Activated CD4-positive, alpha-beta memory T cell treated with anti-CD3 and anti-CD28 coated beads for 36 hours (primary cell): ENCODE results near the gene LYRM7. TPM values are rescaled to one million over a fixed set of nuclear protein-coding genes. Genes with fewer than 3 reads are reported as not detected.
A peak's percentile ranks its signal among the peaks of the same experiment; 100 is the strongest.

Experiments
- CTCF ChIA-PET: fragments of 350-600 bp; sonication (Branson Sonifier 250); formaldehyde crosslinking; loops from one replicate; lab custom pipeline; 2021; ENCODE audit warnings: antibody characterized with exemption, inconsistent platforms; lab: Charles Lee
- POLR2A ChIA-PET: fragments of 350-600 bp; sonication (Branson Sonifier 250); formaldehyde crosslinking; loops from one replicate; lab custom pipeline; 2021; ENCODE audit warnings: antibody characterized with exemption; lab: Charles Lee
- DNase-seq: peaks from one replicate; pipeline ENCODE4 v3.0.0-alpha.2; 2020
- H3K27ac Mint-ChIP-seq: one replicate; pipeline ENCODE4 v1.8.0; 2021; ENCODE audit warnings: mixed read lengths
- H3K27me3 Mint-ChIP-seq: one replicate; pipeline ENCODE4 v1.8.0; 2021; ENCODE audit warnings: mixed read lengths
- H3K36me3 Mint-ChIP-seq: one replicate; pipeline ENCODE4 v1.8.0; 2021; ENCODE audit warnings: mixed read lengths
- H3K4me1 Mint-ChIP-seq: one replicate; pipeline ENCODE4 v1.8.0; 2021; ENCODE audit warnings: low read depth, mixed read lengths
- H3K4me3 Mint-ChIP-seq: one replicate; pipeline ENCODE4 v1.8.0; 2021; ENCODE audit warnings: mild to moderate bottlenecking, mixed read lengths
- H3K9me3 Mint-ChIP-seq: one replicate; pipeline ENCODE4 v1.8.0; 2021; ENCODE audit warnings: mixed read lengths
- intact Hi-C: fragments of 100-400 bp; cut with micrococcal nuclease; formaldehyde crosslinking; loops from one replicate; pipeline ENCODE4 v1.15.1; 2023
- total RNA-seq, 2 experiments: library from RNA; stranded (reverse); gene quantifications; one replicate each; pipeline ENCODE4 v1.2.3, GENCODE V29; 2021

LYRM7 gene
- total RNA-seq, 2 experiments from 2014 or later = 16.6 to 18.6 TPM

- POLR2A ChIA-PET = no interaction called here
- H3K27me3 Mint-ChIP-seq = no peaks in the 10 kb centered on the region
- no peaks in the 10 kb centered on the region for H3K9me3 Mint-ChIP-seq
- no peak for DNase-seq
- H3K4me1 Mint-ChIP-seq = peaks cover 35% of the 10 kb centered on the region
- H3K4me3 Mint-ChIP-seq = no peak overlapping the region
- intact Hi-C loops = no loop called here
- peaks cover 52% of the 10 kb centered on the region for H3K36me3 Mint-ChIP-seq
- H3K27ac Mint-ChIP-seq = no peak overlapping the region
- CTCF ChIA-PET = interaction anchor here (0.7 kb wide), 1 partner anchor 209 kb away, joined by 3 read pairs; no protein-coding TSS in a partner anchor
Observed at GRCh38 chr5:131156957-131157356, 13.8 kb upstream of the LYRM7 start.

DNA sequence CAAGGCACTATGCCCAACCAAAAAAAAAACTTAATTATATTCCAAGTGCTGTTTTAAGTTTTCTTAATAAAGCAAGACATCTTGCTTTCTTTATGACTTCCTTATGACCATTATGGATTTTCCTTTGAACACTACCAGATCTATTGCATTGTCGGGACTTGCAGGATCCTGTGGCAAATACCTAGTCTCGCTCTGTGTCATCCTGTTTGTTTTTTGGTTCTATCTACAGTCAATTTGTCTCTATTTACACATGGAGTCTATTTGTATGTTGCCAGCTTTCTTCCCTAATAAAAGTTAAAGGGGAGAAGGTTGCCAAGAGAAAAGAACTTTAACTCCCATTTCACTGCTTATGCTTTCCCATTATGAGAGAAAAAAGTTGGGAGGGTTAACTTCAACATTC is 10.6 kb upstream of the LYRM7 start:
- no peaks in the 10 kb centered on the region for H3K9me3 Mint-ChIP-seq
- no peak overlapping the region for H3K4me3 Mint-ChIP-seq
- peaks cover 50% of the 10 kb centered on the region for H3K4me1 Mint-ChIP-seq
- ChIA-PET POLR2A (interaction anchor here (1.0 kb wide), 1 partner anchor 104 kb away, joined by 4 read pairs; the partner anchor contains the start of gene CDC42SE2), CTCF (interaction anchor here (0.6 to 1.2 kb wide), 2 partner anchors 105 to 223 kb away, joined by 3 to 6 read pairs; no protein-coding TSS in a partner anchor)
- H3K36me3 Mint-ChIP-seq = peaks cover 73% of the 10 kb centered on the region
- no peak for DNase-seq
- H3K27me3 Mint-ChIP-seq = no peaks in the 10 kb centered on the region
- H3K27ac Mint-ChIP-seq = peak overlapping the region; percentile 18
- intact Hi-C loops = no loop called here

DNA sequence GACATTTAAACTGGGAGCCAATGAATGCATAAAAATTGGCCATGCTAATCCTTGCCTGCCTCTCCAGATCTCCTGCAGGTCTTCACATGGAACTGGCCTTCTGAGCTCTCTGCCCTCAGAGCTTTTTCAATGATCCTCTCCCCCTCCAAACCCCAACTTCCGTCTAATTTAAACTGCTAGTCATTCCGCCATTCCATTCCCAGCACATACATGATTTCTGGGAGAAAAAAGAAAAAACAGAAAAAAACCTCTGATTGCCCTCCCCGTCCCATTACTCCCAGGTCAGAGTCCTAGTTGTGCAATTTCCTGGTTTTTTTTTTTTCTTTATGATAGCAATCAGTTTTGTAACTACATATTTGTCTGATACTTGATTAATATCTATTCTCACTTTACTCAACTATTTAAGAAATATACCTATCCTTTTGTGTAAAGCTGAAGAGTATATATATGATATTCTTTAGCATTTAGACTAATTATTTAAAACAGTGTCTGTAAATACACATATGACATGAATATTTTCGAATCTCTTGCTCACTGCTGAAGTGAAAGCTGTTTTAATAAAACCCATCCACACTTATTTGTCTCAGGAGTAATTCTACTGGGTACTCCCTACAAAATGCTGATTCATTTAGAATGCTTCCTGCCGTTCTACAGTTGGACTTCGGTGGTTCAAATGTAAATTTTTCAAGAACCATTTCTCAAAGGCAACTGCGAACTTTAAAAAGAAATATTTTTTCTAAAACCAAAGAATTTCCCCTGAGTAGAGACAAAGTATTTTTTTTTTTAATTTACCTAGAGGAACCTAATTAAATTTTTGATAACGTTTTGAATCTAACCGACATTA is 7.2 kb upstream of the LYRM7 start:
- Mint-ChIP-seq H3K4me3 (peak overlapping the region; percentile 88), H3K27ac (peak overlapping the region; percentile 97), H3K9me3 (no peaks in the 10 kb centered on the region), H3K36me3 (peaks cover 56% of the 10 kb centered on the region), H3K4me1 (peaks cover 39% of the 10 kb centered on the region), H3K27me3 (no peaks in the 10 kb centered on the region)
- ChIA-PET CTCF (interaction anchor here (0.6 to 1.4 kb wide), 6 partner anchors 11 to 256 kb away, joined by 3 to 4 read pairs (median 3); partner anchors contain the start of gene CDC42SE2), POLR2A (interaction anchor here (0.8 to 2.5 kb wide), 5 partner anchors 91 to 233 kb away, joined by 3 to 26 read pairs (median 11); partner anchors contain the start of gene CDC42SE2)
- DNase-seq = no peak
- intact Hi-C loops = no loop called here

DNA sequence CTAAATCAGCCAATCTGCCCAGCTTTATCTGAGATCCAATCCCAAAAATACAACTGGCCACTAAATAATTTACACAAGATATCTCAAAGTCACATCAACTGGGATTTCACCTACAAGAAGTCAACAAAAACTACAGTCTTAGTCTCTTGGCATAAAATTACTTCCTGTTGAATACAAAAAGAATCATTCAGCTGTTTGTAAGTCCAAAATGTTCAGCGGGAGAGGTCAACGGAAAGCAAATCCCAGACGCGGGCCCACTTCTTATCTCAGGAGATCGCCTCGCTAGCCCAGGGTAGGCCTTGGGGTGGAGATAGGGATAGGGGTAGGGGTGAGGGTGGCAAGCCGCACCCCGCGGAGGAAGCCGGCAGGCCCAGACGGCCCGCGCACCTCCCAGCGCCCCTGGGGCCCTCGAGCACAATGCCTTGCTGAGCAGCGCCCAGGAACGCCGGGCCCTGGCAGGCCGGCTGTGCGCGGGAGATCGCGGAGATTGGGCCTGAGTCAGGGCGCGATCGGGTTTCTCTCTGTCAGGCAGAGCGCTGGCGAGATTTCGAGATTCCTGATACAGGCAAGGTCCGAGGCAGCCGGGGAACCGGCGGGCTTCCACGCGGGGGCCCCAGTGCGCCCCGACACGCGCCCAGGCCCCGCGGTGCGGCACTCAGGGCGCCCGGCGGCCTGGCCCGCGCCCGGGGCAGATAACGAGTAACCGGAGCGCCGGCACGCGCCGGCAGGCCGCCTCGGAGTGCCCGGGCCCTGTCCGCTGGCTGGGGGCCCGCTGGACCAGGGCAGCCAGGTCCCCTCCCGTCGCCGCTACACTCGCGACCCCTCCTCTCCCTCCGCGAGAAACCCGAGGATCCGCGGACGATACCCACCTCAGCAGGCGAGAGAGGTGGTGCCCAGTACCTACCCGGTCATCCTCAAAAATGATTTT is 6.3 kb upstream of the LYRM7 start:
- ChIA-PET CTCF (interaction anchor here (0.6 to 1.4 kb wide), 10 partner anchors 9 to 255 kb away, joined by 3 to 7 read pairs (median 4); partner anchors contain the start of gene CDC42SE2), POLR2A (interaction anchor here (0.8 to 2.5 kb wide), 10 partner anchors 90 to 232 kb away, joined by 3 to 26 read pairs (median 4); partner anchors contain the start of gene CDC42SE2)
- Mint-ChIP-seq H3K27ac (peak overlapping the region; percentile 99), H3K9me3 (no peaks in the 10 kb centered on the region), H3K36me3 (peaks cover 46% of the 10 kb centered on the region), H3K4me1 (peaks cover 42% of the 10 kb centered on the region), H3K4me3 (peak overlapping the region; percentile 98), H3K27me3 (no peaks in the 10 kb centered on the region)
- DNase-seq = peak; percentile 76
- intact Hi-C loops = loop anchor here (1.0 kb wide), 5 partner anchors 88 to 471 kb away; partner anchors contain the start of gene RAPGEF6

DNA sequence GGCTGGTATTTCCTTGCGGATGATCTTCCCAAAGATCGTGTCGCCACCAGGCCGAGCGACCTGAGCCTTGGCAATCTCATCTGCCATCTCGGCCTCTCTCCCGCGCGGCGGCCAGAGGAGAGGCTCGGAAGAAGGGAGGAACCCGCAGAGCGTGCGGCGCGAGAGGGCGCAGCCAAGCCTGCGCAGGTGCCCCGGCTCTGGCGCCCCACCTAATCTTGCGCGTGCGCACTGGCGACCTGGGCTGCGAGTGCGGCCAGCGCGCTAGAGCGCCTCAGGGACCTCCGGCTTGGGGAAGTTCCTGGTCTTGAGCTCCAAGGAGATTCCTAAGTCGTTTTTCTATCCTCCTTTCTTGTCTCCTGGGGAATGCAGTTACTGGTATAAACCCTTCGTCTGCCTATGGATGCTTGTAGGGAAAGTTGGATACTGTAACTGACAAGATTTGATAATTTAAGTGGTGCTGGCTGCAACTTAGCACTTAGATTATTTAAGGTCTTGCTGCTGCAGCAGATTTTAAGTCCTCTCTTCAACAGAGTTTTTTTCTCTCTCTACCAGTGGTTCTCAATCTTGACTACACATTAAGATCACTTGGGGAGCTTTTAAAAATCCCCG is 5.5 kb upstream of the LYRM7 start, which contains the start of gene HINT1:
HINT1 (minus strand) TSS at position 138 of the 609 bp plus-strand sequence; CDS start at position 87, 51 bp downstream.
- ChIA-PET CTCF (interaction anchor here (0.7 to 1.3 kb wide), 9 partner anchors 10 to 224 kb away, joined by 3 to 7 read pairs (median 3); partner anchors contain the start of gene CDC42SE2), POLR2A (interaction anchor here (0.6 to 1.4 kb wide), 8 partner anchors 88 to 227 kb away, joined by 3 to 17 read pairs (median 4); partner anchors contain the start of gene CDC42SE2)
- H3K36me3 Mint-ChIP-seq = peaks cover 39% of the 10 kb centered on the region
- H3K4me3 Mint-ChIP-seq = peak within 1 kb of the TSS; percentile 98
- H3K4me1 Mint-ChIP-seq = peaks cover 45% of the 10 kb centered on the region
- H3K9me3 Mint-ChIP-seq = no peaks in the 10 kb centered on the region
- peak within 1 kb of the TSS; percentile 99 for H3K27ac Mint-ChIP-seq
- intact Hi-C loops = loop anchor here (1.0 kb wide), 5 partner anchors 87 to 470 kb away; partner anchors contain the start of gene RAPGEF6
- peak; percentile 95 for DNase-seq
- H3K27me3 Mint-ChIP-seq = no peaks in the 10 kb centered on the region

DNA sequence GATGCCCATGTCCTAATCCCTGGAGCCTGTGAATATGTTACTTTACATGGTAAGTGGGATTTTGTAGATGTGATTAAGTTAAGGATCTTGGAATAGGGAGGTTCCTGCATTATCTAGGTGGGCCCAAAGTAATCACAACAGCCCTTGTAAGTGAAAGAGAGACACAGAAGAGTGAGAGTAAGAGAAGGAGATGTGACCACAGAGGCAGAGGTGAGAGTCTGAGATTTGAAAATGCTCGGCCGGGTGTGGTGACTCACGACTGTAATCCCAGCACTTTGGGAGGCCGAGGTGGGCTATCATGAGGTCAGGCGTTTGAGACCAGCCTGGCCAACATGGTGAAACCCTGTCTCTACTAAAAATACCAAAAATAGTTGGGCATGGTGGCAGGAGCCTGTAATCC is 3.1 kb upstream of the LYRM7 start:
- ChIA-PET POLR2A (no interaction called here), CTCF (no interaction called here)
- H3K9me3 Mint-ChIP-seq = no peaks in the 10 kb centered on the region
- H3K4me3 Mint-ChIP-seq = no peak overlapping the region
- H3K36me3 Mint-ChIP-seq = peaks cover 17% of the 10 kb centered on the region
- H3K27me3 Mint-ChIP-seq = no peaks in the 10 kb centered on the region
- no peak for DNase-seq
- intact Hi-C loops = no loop called here
- H3K4me1 Mint-ChIP-seq = peaks cover 36% of the 10 kb centered on the region
- no peak overlapping the region for H3K27ac Mint-ChIP-seq

DNA sequence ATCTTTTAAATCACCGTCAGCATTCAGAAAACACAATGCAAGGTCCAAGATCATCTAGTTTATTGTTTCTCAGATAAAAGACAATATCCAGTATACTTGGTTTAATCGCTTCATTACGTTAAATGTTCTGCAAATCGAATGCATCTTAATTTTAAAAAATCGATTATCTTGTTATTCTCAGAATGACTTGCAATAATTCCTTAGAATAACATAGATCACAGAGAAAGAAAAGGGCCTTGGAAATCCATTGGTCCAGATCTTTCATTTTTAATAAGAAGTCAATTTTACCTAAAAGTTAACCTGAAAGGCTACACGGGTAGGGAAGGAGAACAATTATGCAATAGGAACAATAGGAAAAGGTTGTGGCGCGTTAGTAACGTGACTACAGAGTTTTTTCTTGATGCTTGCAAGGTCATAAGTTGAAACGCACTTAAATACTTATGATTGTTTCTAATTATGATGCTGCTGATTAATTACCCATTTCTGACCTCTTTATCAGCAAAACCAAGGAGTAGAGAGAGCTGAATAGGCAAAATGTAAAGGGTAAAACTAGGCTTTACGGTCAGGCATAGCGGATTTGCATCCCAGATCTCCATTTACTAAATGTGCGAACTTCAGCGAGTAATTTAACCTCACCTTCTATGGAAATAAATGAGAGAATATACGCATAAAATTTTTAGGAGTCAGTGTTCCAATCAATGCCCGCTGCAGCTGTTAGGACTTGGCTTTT is 769 bp upstream of the LYRM7 start:
- peaks cover 4% of the 10 kb centered on the region for H3K36me3 Mint-ChIP-seq
- peaks cover 40% of the 10 kb centered on the region for H3K4me1 Mint-ChIP-seq
- no peak for DNase-seq
- intact Hi-C loops = loop anchor here (1.0 to 10.0 kb wide), 9 partner anchors 39 to 465 kb away; partner anchors contain the start of gene RAPGEF6
- H3K9me3 Mint-ChIP-seq = no peaks in the 10 kb centered on the region
- POLR2A ChIA-PET = no interaction called here
- CTCF ChIA-PET = no interaction called here
- peak overlapping the region; percentile 97 for H3K4me3 Mint-ChIP-seq
- H3K27ac Mint-ChIP-seq = peak overlapping the region; percentile 92
- H3K27me3 Mint-ChIP-seq = no peaks in the 10 kb centered on the region

DNA sequence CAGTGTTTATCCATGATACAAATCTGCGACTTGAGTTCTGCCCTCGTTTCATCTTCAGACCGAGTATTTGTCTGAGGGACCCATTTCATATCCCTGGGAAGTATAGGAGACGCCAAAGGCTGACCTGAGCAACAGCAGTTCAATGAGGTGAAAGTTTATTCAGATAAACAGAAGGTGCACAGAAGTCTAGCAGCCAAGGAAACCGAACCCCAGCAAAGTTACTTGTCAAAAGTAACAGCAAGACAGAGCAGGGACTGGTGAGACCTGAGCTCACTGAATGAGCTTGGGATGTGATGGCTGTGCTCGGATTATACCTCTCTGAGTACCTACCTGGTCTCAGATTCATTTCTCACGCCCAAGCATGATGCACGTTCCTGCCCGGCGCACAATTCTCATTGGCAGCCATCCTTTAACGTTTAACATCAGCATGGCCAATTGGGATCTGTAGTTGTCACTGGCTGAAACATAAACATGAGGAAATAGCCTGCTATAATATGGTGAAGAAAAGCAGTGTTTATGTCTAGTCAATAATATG is 599 bp downstream of the LYRM7 start:
- peak overlapping the region; percentile 92 for H3K27ac Mint-ChIP-seq

GRCh38 chr5:131180407-131180806 is 9.7 kb downstream of the LYRM7 start:
- intact Hi-C loops = no loop called here
- ChIA-PET POLR2A (no interaction called here), CTCF (no interaction called here)
- H3K27me3 Mint-ChIP-seq = no peaks in the 10 kb centered on the region
- H3K4me3 Mint-ChIP-seq = no peak overlapping the region
- no peaks in the 10 kb centered on the region for H3K9me3 Mint-ChIP-seq
- peaks cover 7% of the 10 kb centered on the region for H3K36me3 Mint-ChIP-seq
- no peak overlapping the region for H3K27ac Mint-ChIP-seq
- peaks cover 15% of the 10 kb centered on the region for H3K4me1 Mint-ChIP-seq
- no peak for DNase-seq

More for the DNA sequence above, 599 bp downstream of the LYRM7 start:
- intact Hi-C loops = loop anchor here (2.0 to 10.0 kb wide), 5 partner anchors 47 to 463 kb away; partner anchors contain the start of gene RAPGEF6
- no peaks in the 10 kb centered on the region for H3K9me3 Mint-ChIP-seq
- no peaks in the 10 kb centered on the region for H3K27me3 Mint-ChIP-seq
- H3K36me3 Mint-ChIP-seq = peaks cover 2% of the 10 kb centered on the region
- H3K4me3 Mint-ChIP-seq = peak overlapping the region; percentile 97
- H3K4me1 Mint-ChIP-seq = peaks cover 37% of the 10 kb centered on the region
- POLR2A ChIA-PET = interaction anchor here (0.9 kb wide), 1 partner anchor 93 kb away, joined by 3 read pairs; no protein-coding TSS in a partner anchor
- DNase-seq = peak; percentile 62
- CTCF ChIA-PET = interaction anchor here (1.2 kb wide), 1 partner anchor 245 kb away, joined by 3 read pairs; no protein-coding TSS in a partner anchor

DNA sequence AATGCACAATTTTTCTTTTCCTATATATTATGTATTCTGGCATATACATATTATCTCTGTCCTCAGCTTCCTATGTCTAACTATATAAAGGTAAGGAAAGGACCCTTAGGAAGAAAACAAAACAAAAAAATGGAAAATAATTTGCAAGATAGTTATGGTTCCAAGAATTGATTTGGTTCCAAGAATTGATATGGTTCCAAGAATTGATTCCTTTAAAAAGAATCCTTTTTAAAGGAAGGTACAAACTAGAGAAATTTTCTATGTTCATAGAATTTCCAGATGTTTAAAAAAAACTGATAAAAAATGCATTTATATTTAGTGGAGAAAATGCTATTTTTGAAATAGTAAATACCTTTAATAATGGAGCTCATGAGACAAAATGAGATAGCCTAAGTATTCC is 12.1 kb downstream of the LYRM7 start:
- Mint-ChIP-seq H3K27ac (no peak overlapping the region), H3K27me3 (no peaks in the 10 kb centered on the region), H3K9me3 (no peaks in the 10 kb centered on the region), H3K36me3 (peaks cover 7% of the 10 kb centered on the region), H3K4me3 (no peak overlapping the region), H3K4me1 (peaks cover 7% of the 10 kb centered on the region)
- intact Hi-C loops = no loop called here
- no peak for DNase-seq
- POLR2A ChIA-PET = no interaction called here
- CTCF ChIA-PET = no interaction called here
